ENCODE data around the gene ADGRL3. TPM values are rescaled to one million over a fixed set of nuclear protein-coding genes. Genes with fewer than 3 reads are reported as not detected.

Gene ADGRL3
- total RNA-seq, 2 experiments from 2014 or later = not detected

DNA sequence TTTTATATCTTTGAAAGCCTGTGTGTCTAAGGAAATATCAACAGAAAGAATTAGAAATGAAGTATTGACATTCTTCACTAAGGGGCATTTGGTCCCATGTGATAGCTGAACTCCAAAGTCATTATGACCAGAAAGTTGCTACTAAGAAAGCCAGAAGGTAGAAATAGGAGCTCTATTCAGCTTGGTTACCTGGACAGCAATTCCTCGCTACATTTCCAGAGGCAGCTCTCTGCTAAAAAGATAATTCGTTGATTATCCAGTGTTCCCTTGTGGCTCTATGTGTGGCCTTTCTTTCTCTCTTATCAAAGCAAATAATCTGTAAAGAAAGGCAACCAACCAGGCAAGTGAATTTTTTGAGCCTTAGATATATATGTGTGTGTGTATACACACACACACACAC is 341.3 kb downstream of the ADGRL3 start:
- Histone ChIP-seq H4K20me1 (ENCODE audit: insufficient read depth, low read length) (no peaks in the 10 kb centered on the region), H3K9me2 (ENCODE audit: insufficient read depth, low read length) (no peaks in the 10 kb centered on the region), H3K79me2 (ENCODE audit: insufficient read depth, low read depth, low read length) (no peaks in the 10 kb centered on the region), H3K4me1 (ENCODE audit: insufficient read depth, low read length, poor library complexity, severe bottlenecking) (no peaks in the 10 kb centered on the region), H3K4me2 (ENCODE audit: low read length) (no peak overlapping the region), H3K9me3 (ENCODE audit: low read length) (no peaks in the 10 kb centered on the region), H3K36me3 (ENCODE audit: insufficient read depth, low read length) (no peaks in the 10 kb centered on the region), H3K27ac (ENCODE audit: low read depth, low read length, poor library complexity, severe bottlenecking) (no peak overlapping the region), H2AFZ (ENCODE audit: low read length) (no peak overlapping the region), H3K4me3 (ENCODE audit: low read depth, low read length, poor library complexity, severe bottlenecking) (no peak overlapping the region)
- intact Hi-C loops (cut with micrococcal nuclease; ENCODE audit: unreplicated experiment) = no loop called here
- DNase-seq (ENCODE audit: low spot score) = no peak
- ChIA-PET POLR2A (interaction anchor here (0.5 to 1.1 kb wide), 5 partner anchors 13 to 835 kb away, joined by 3 to 9 read pairs (median 3); no protein-coding TSS in a partner anchor), CTCF (ENCODE audit: unreplicated experiment) (no interaction called here)
- TF ChIP-seq, protein P1, sequence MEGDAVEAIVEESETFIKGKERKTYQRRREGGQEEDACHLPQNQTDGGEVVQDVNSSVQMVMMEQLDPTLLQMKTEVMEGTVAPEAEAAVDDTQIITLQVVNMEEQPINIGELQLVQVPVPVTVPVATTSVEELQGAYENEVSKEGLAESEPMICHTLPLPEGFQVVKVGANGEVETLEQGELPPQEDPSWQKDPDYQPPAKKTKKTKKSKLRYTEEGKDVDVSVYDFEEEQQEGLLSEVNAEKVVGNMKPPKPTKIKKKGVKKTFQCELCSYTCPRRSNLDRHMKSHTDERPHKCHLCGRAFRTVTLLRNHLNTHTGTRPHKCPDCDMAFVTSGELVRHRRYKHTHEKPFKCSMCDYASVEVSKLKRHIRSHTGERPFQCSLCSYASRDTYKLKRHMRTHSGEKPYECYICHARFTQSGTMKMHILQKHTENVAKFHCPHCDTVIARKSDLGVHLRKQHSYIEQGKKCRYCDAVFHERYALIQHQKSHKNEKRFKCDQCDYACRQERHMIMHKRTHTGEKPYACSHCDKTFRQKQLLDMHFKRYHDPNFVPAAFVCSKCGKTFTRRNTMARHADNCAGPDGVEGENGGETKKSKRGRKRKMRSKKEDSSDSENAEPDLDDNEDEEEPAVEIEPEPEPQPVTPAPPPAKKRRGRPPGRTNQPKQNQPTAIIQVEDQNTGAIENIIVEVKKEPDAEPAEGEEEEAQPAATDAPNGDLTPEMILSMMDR (conservative IDR thresholded peaks at IDR 0.05; ENCODE audit: low read length) = no peak
- BruUV-seq (replicated peaks) = no TSS peak

DNA sequence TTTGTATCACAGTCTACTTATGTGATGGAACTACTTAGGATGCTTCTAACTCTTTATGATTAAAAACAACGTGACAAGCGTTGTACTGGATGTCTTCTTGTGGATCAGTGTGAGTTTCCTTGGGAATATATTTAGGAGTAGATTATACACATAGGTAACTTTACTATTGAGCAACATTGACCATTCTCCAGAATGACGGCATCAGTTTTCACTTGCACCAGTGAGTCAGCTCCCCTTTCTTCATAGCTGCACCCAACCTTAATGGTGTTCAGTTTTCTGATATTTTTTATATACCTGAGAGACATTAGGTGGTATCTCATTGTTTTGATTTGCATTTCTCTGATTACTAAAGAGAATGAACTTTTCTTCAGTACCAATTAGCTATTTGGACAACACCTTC is 343.9 kb downstream of the ADGRL3 start:
- POLR2A ChIA-PET = no interaction called here
- BruUV-seq (replicated peaks) = no TSS peak

DNA sequence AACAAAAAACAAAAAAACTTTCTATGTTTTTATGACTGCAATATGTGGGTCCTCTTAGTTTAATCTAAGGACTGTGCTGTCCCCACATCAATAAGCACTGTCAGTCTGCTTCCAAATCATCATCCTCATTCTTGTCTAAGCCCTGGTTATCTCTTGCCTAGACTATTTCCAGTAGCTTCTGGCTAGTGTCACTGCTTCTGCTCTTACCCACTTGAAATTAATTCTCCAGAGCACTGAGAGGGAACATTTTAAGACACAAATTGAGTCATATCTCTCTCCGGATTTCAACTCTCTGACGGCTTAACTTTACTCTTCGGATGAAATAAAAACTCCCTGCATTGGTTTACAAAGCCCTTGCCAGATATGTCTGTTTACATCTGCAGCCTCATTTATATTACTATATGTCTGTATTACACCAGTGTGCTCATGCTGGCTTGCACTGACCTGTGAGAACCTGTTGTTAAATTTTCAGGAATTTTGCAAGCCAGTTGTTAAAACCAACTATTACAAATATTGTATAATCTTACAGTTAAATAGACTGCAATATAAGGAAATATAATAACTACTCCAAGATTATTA is 345.9 kb downstream of the ADGRL3 start:
- Histone ChIP-seq H3K4me3 (ENCODE audit: low read depth, low read length, poor library complexity, severe bottlenecking) (no peak overlapping the region), H3K79me2 (ENCODE audit: insufficient read depth, low read depth, low read length) (no peaks in the 10 kb centered on the region), H3K4me2 (ENCODE audit: low read length) (no peak overlapping the region), H3K36me3 (ENCODE audit: insufficient read depth, low read length) (no peaks in the 10 kb centered on the region), H3K9me3 (ENCODE audit: low read length) (no peaks in the 10 kb centered on the region), H3K4me1 (ENCODE audit: insufficient read depth, low read length, poor library complexity, severe bottlenecking) (no peaks in the 10 kb centered on the region), H2AFZ (ENCODE audit: low read length) (no peak overlapping the region), H3K27ac (ENCODE audit: low read depth, low read length, poor library complexity, severe bottlenecking) (no peak overlapping the region), H4K20me1 (ENCODE audit: insufficient read depth, low read length) (no peaks in the 10 kb centered on the region), H3K9me2 (ENCODE audit: insufficient read depth, low read length) (no peaks in the 10 kb centered on the region)
- no peak for TF ChIP-seq EZH2phosphoT487 (IDR thresholded peaks at IDR 0.05; ENCODE audit: borderline replicate concordance, low read depth, low read length)
- TF ChIP-seq, protein P1 (conservative IDR thresholded peaks at IDR 0.05; ENCODE audit: low read length) = no peak
- intact Hi-C loops (cut with micrococcal nuclease; ENCODE audit: unreplicated experiment) = no loop called here
- ChIA-PET POLR2A (interaction anchor here (0.6 kb wide), 1 partner anchor 612 kb away, joined by 3 read pairs; no protein-coding TSS in a partner anchor), CTCF (ENCODE audit: unreplicated experiment) (no interaction called here)
- BruUV-seq (replicated peaks) = no TSS peak
- DNase-seq (ENCODE audit: low spot score) = no peak

More for the DNA sequence above, 343.9 kb downstream of the ADGRL3 start:
- Histone ChIP-seq H2AFZ (ENCODE audit: low read length) (no peak overlapping the region), H3K9me2 (ENCODE audit: insufficient read depth, low read length) (no peaks in the 10 kb centered on the region), H3K27ac (ENCODE audit: low read depth, low read length, poor library complexity, severe bottlenecking) (no peak overlapping the region), H3K36me3 (ENCODE audit: insufficient read depth, low read length) (no peaks in the 10 kb centered on the region), H4K20me1 (ENCODE audit: insufficient read depth, low read length) (no peaks in the 10 kb centered on the region), H3K9me3 (ENCODE audit: low read length) (no peaks in the 10 kb centered on the region), H3K4me2 (ENCODE audit: low read length) (no peak overlapping the region), H3K4me3 (ENCODE audit: low read depth, low read length, poor library complexity, severe bottlenecking) (no peak overlapping the region), H3K4me1 (ENCODE audit: insufficient read depth, low read length, poor library complexity, severe bottlenecking) (no peaks in the 10 kb centered on the region), H3K79me2 (ENCODE audit: insufficient read depth, low read depth, low read length) (no peaks in the 10 kb centered on the region)
- TF ChIP-seq EZH2phosphoT487 (IDR thresholded peaks at IDR 0.05; ENCODE audit: borderline replicate concordance, low read depth, low read length) = no peak
- TF ChIP-seq, protein P1 (conservative IDR thresholded peaks at IDR 0.05; ENCODE audit: low read length) = no peak
- intact Hi-C loops (cut with micrococcal nuclease; ENCODE audit: unreplicated experiment) = no loop called here
- no peak for DNase-seq (ENCODE audit: low spot score)
- CTCF ChIA-PET (ENCODE audit: unreplicated experiment) = no interaction called here

Data from OCI-LY7 (cell line).